ENCODE measurements around the gene FAM227B. TPM values are rescaled to one million over a fixed set of nuclear protein-coding genes. Genes with fewer than 3 reads are reported as not detected.
"Not testable (repeated sequence)": the region's sequence is repeated elsewhere in the genome, so short reads cannot be mapped to it uniquely, and the experiment has no call there.

Gene FAM227B
- total and polyA plus RNA-seq, 2 donors (not counting 1 experiment from before 2014, with no cell fraction given), result 2.7 to 9.7 TPM

GRCh38 chr15:49619226-49619625 is 1.4 kb downstream of the FAM227B start:
- H3K27me3 ChIP-seq (ENCODE audit: control insufficient read depth, insufficient read depth, low read length), result no peaks in the 10 kb centered on the region
- no peaks in the 10 kb centered on the region for H3K9me3 ChIP-seq (ENCODE audit: control insufficient read depth, insufficient read depth, low read depth, low read length)
- H3K36me3 ChIP-seq (ENCODE audit: control insufficient read depth, insufficient read depth, low read length), result no peaks in the 10 kb centered on the region
- TF ChIP-seq CTCF (conservative IDR thresholded peaks at IDR 0.05 in 1 of 2, IDR thresholded peaks at IDR 0.05 in 1 of 2; ENCODE audit: low read depth in 1 of 2, low read length in 2 of 2), result no peak
- TF ChIP-seq EZH2 (IDR thresholded peaks at IDR 0.05; ENCODE audit: low read length, missing control alignments), result no peak
- no peak overlapping the region for H3K4me2 ChIP-seq (ENCODE audit: extremely low read depth, insufficient read depth, low read length)
- no peak overlapping the region for H3K27ac ChIP-seq (ENCODE audit: insufficient read depth, low read length)
- peaks cover 32% of the 10 kb centered on the region for H3K79me2 ChIP-seq (ENCODE audit: control insufficient read depth, insufficient read depth, low read length)
- peaks cover 4% of the 10 kb centered on the region for H3K4me1 ChIP-seq (ENCODE audit: control insufficient read depth, extremely low read depth, insufficient read depth, low read length)
- H4K20me1 ChIP-seq (ENCODE audit: control insufficient read depth, extremely low read depth, insufficient read depth, low read length), result no peaks in the 10 kb centered on the region
- H2AFZ ChIP-seq (ENCODE audit: low read length), result no peak overlapping the region
- DNase-seq (ENCODE audit: low read depth in 2 of 2), result no peak
- H3K9ac ChIP-seq (ENCODE audit: insufficient read depth, low read length), result no peak overlapping the region
- no peak overlapping the region for H3K4me3 ChIP-seq (replicated peaks in 1 of 4; ENCODE audit: control extremely low read depth in 1 of 4, insufficient read depth in 1 of 4, low read depth in 3 of 4, low read length in 4 of 4)

GRCh38 chr15:49612240-49612639 is 8.4 kb downstream of the FAM227B start:
- not testable (repeated sequence) for H3K79me2 ChIP-seq (ENCODE audit: control insufficient read depth, insufficient read depth, low read length); H2AFZ ChIP-seq (ENCODE audit: low read length); H3K27me3 ChIP-seq (ENCODE audit: control insufficient read depth, insufficient read depth, low read length); H3K36me3 ChIP-seq (ENCODE audit: control insufficient read depth, insufficient read depth, low read length); H3K4me1 ChIP-seq (ENCODE audit: control insufficient read depth, extremely low read depth, insufficient read depth, low read length); H3K9me3 ChIP-seq (ENCODE audit: control insufficient read depth, insufficient read depth, low read depth, low read length); H3K4me3 ChIP-seq (replicated peaks in 1 of 4; ENCODE audit: control extremely low read depth in 1 of 4, insufficient read depth in 1 of 4, low read depth in 3 of 4, low read length in 4 of 4); H4K20me1 ChIP-seq (ENCODE audit: control insufficient read depth, extremely low read depth, insufficient read depth, low read length); H3K9ac ChIP-seq (ENCODE audit: insufficient read depth, low read length); H3K27ac ChIP-seq (ENCODE audit: insufficient read depth, low read length); DNase-seq (ENCODE audit: low read depth in 2 of 2); H3K4me2 ChIP-seq (ENCODE audit: extremely low read depth, insufficient read depth, low read length)

GRCh38 chr15:49610157-49610918 is 10.3 kb downstream of the FAM227B start:
- Histone ChIP-seq H3K27ac (ENCODE audit: insufficient read depth, low read length) (no peak overlapping the region), H3K4me3 (replicated peaks in 1 of 4; ENCODE audit: control extremely low read depth in 1 of 4, insufficient read depth in 1 of 4, low read depth in 3 of 4, low read length in 4 of 4) (no peak overlapping the region), H3K9ac (ENCODE audit: insufficient read depth, low read length) (no peak overlapping the region), H4K20me1 (ENCODE audit: control insufficient read depth, extremely low read depth, insufficient read depth, low read length) (no peaks in the 10 kb centered on the region), H3K79me2 (ENCODE audit: control insufficient read depth, insufficient read depth, low read length) (no peaks in the 10 kb centered on the region), H2AFZ (ENCODE audit: low read length) (no peak overlapping the region), H3K4me1 (ENCODE audit: control insufficient read depth, extremely low read depth, insufficient read depth, low read length) (no peaks in the 10 kb centered on the region), H3K9me3 (ENCODE audit: control insufficient read depth, insufficient read depth, low read depth, low read length) (no peaks in the 10 kb centered on the region), H3K27me3 (ENCODE audit: control insufficient read depth, insufficient read depth, low read length) (no peaks in the 10 kb centered on the region), H3K36me3 (ENCODE audit: control insufficient read depth, insufficient read depth, low read length) (no peaks in the 10 kb centered on the region), H3K4me2 (ENCODE audit: extremely low read depth, insufficient read depth, low read length) (no peak overlapping the region)
- DNase-seq (ENCODE audit: low read depth in 2 of 2), result peak in 1 of 2 donors; percentile 56
- TF ChIP-seq EZH2 (IDR thresholded peaks at IDR 0.05; ENCODE audit: low read length, missing control alignments) (no peak), CTCF (conservative IDR thresholded peaks at IDR 0.05 in 1 of 2, IDR thresholded peaks at IDR 0.05 in 1 of 2; ENCODE audit: low read depth in 1 of 2, low read length in 2 of 2) (no peak)
